ENCODE data around the gene CFAP221.

DNA sequence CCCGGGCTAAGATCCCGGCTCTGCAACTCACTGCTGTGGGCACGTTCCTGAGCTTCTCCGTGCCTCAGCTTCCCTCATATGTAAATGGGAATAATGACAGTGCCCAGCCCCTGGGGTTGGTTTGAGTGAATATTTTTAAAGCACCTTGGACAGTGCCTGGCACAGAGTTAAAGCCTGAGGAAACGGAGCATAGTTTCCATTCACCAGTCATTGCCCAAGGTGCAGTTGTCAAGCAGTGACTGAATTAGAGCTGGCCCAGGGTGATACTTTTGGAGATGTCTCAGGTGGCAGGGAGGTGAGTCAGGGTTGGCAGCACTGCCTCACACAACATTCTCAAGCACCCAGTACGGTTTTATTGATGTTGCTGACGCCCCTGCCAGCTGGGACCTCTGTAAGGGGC lies 146.9 kb downstream of the CFAP221 start:
- TF ChIP-seq, protein P1, sequence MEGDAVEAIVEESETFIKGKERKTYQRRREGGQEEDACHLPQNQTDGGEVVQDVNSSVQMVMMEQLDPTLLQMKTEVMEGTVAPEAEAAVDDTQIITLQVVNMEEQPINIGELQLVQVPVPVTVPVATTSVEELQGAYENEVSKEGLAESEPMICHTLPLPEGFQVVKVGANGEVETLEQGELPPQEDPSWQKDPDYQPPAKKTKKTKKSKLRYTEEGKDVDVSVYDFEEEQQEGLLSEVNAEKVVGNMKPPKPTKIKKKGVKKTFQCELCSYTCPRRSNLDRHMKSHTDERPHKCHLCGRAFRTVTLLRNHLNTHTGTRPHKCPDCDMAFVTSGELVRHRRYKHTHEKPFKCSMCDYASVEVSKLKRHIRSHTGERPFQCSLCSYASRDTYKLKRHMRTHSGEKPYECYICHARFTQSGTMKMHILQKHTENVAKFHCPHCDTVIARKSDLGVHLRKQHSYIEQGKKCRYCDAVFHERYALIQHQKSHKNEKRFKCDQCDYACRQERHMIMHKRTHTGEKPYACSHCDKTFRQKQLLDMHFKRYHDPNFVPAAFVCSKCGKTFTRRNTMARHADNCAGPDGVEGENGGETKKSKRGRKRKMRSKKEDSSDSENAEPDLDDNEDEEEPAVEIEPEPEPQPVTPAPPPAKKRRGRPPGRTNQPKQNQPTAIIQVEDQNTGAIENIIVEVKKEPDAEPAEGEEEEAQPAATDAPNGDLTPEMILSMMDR (IDR thresholded peaks at IDR 0.05) = no peak
- no peak for TF ChIP-seq POLR2A (IDR thresholded peaks at IDR 0.05)
